DMS53 (cell line): ENCODE data around the gene UROC1.

Experiments used
- DNase-seq: peaks from one replicate; lab custom pipeline; 2025; lab: John Stamatoyannopoulos, UW

The UROC1 gene

GRCh38 chr3:126516152-126516935 is 1.2 kb downstream of the UROC1 start:
- DNase-seq, result no peak

- no peak for DNase-seq
Observed at GRCh38 chr3:126515066-126515706, 2.4 kb downstream of the UROC1 start.

GRCh38 chr3:126514161-126514560 is 3.4 kb downstream of the UROC1 start:
- DNase-seq, result no peak

GRCh38 chr3:126512916-126513650 is 4.5 kb downstream of the UROC1 start:
- no peak for DNase-seq

- DNase-seq, result no peak
Observed at GRCh38 chr3:126512026-126512425, 5.5 kb downstream of the UROC1 start.

- no peak for DNase-seq
Observed at GRCh38 chr3:126511291-126511690, 6.3 kb downstream of the UROC1 start.

GRCh38 chr3:126510308-126510910 is 7.2 kb downstream of the UROC1 start:
- DNase-seq, result no peak

GRCh38 chr3:126509597-126510307 is 7.8 kb downstream of the UROC1 start:
- no peak for DNase-seq

- DNase-seq, result no peak
Observed at GRCh38 chr3:126508564-126508964, 9.0 kb downstream of the UROC1 start.

GRCh38 chr3:126507886-126508285 is 9.7 kb downstream of the UROC1 start:
- no peak for DNase-seq

- no peak for DNase-seq
Observed at GRCh38 chr3:126503701-126504100, 13.9 kb downstream of the UROC1 start.

- no peak for DNase-seq
Observed at GRCh38 chr3:126502656-126503055, 14.9 kb downstream of the UROC1 start.

GRCh38 chr3:126501736-126502135 is 15.8 kb downstream of the UROC1 start:
- DNase-seq, result no peak

- no peak for DNase-seq
Observed at GRCh38 chr3:126501054-126501453, 16.5 kb downstream of the UROC1 start.

GRCh38 chr3:126500016-126500415 is 17.6 kb downstream of the UROC1 start:
- no peak for DNase-seq

- DNase-seq, result no peak
Observed at GRCh38 chr3:126499401-126499800, 18.2 kb downstream of the UROC1 start.

- peak; percentile 5 for DNase-seq
Observed at GRCh38 chr3:126498929-126499328, 18.6 kb downstream of the UROC1 start.

GRCh38 chr3:126498461-126498860 is 19.1 kb downstream of the UROC1 start:
- no peak for DNase-seq

GRCh38 chr3:126497956-126498355 is 19.6 kb downstream of the UROC1 start:
- DNase-seq, result no peak

GRCh38 chr3:126496894-126497850 is 20.4 kb downstream of the UROC1 start:
- no peak for DNase-seq

GRCh38 chr3:126495786-126496185 is 21.8 kb downstream of the UROC1 start:
- no peak for DNase-seq
